CD14-positive monocyte (primary cell): ENCODE results near the gene SBF2. TPM values are rescaled to one million over a fixed set of nuclear protein-coding genes. Genes with fewer than 3 reads are reported as not detected.

Source experiments
- DNase-seq, 3 donors: peaks; one replicate each; pipeline ENCODE4 v3.0.0-alpha.2; 2011 to 2022
- H2AFZ ChIP-seq: 2 replicates; pipeline ENCODE4 v1.6.0; 2012; ENCODE audit warnings: mild to moderate bottlenecking, low read depth, low read length, inconsistent platforms; ENCODE audit not compliant: insufficient read depth, poor library complexity, severe bottlenecking
- H3K27ac ChIP-seq, 2 donors: 1 replicate in 1 of 2; 2 replicates in 1 of 2; pipeline ENCODE4 v1.5.1; 2012 to 2013; ENCODE audit warnings: low read length in 2 of 2, control low read depth in 1 of 2, inconsistent platforms in 1 of 2, low read depth in 1 of 2, mild to moderate bottlenecking in 1 of 2
- H3K27me3 ChIP-seq, 2 donors: one replicate each; pipeline versions ENCODE4 v1.6.0 to v1.6.1; 2011 to 2013; ENCODE audit warnings: low read length in 2 of 2; ENCODE audit not compliant: control insufficient read depth in 2 of 2, insufficient read depth in 2 of 2
- H3K36me3 ChIP-seq, 2 donors: replicated peaks in 1 of 2; 1 replicate in 1 of 2; 2 replicates in 1 of 2; pipeline versions ENCODE4 v1.5.1 to v1.6.1; 2012 to 2013; ENCODE audit warnings: low read length in 2 of 2, control low read depth in 1 of 2, inconsistent platforms in 1 of 2, mild to moderate bottlenecking in 1 of 2; ENCODE audit not compliant: insufficient read depth in 2 of 2, control insufficient read depth in 1 of 2
- H3K4me1 ChIP-seq, 2 donors: 1 replicate in 1 of 2; 2 replicates in 1 of 2; pipeline versions ENCODE4 v1.5.1 to v1.6.1; 2012 to 2013; ENCODE audit warnings: low read length in 2 of 2, control low read depth in 1 of 2, inconsistent platforms in 1 of 2, mild to moderate bottlenecking in 1 of 2, moderate library complexity in 1 of 2; ENCODE audit not compliant: insufficient read depth in 2 of 2, control insufficient read depth in 1 of 2
- H3K4me2 ChIP-seq: replicated peaks from 2 replicates; pipeline ENCODE3; 2012; ENCODE audit warnings: low read length, moderate library complexity, mild to moderate bottlenecking; ENCODE audit not compliant: poor library complexity, severe bottlenecking; ENCODE audit errors: extremely low read depth
- H3K4me3 ChIP-seq, 3 experiments: fragments of 200-600 bp in 1 of 3; sonication (generic) in 1 of 3; replicated peaks in 1 of 3; 1 replicate in 2 of 3; 2 replicates in 1 of 3; pipeline ENCODE4 v1.5.1; 2011 to 2013; ENCODE audit warnings: low read length in 3 of 3, mild to moderate bottlenecking in 3 of 3, control low read depth in 2 of 3, low read depth in 2 of 3, inconsistent platforms in 1 of 3, moderate library complexity in 1 of 3
- H3K79me2 ChIP-seq: 2 replicates; pipeline ENCODE4 v1.6.0; 2012; ENCODE audit warnings: mild to moderate bottlenecking, control low read depth, inconsistent platforms, low read length, moderate library complexity; ENCODE audit not compliant: insufficient read depth
- H3K9ac ChIP-seq: 2 replicates; pipeline ENCODE4 v1.6.0; 2017; ENCODE audit warnings: low read length, mild to moderate bottlenecking; ENCODE audit not compliant: insufficient read depth, poor library complexity, severe bottlenecking
- H3K9me3 ChIP-seq, 2 donors: replicated peaks in 1 of 2; 1 replicate in 1 of 2; 2 replicates in 1 of 2; pipeline versions ENCODE4 v1.5.1 to v1.6.1; 2012 to 2013; ENCODE audit warnings: low read length in 2 of 2, control low read depth in 1 of 2; ENCODE audit not compliant: control insufficient read depth in 1 of 2, insufficient read depth in 1 of 2
- H4K20me1 ChIP-seq: 2 replicates; pipeline ENCODE4 v1.6.0; 2012; ENCODE audit warnings: mild to moderate bottlenecking, low read length, control low read depth, moderate library complexity; ENCODE audit not compliant: insufficient read depth
- H3K27ac Mint-ChIP-seq, 7 donors: one replicate each; pipeline ENCODE4 v1.8.0; 2020; ENCODE audit warnings: mild to moderate bottlenecking in 7 of 7, mixed read lengths in 7 of 7, moderate library complexity in 6 of 7, inconsistent platforms in 2 of 7
- H3K27me3 Mint-ChIP-seq, 3 donors: one replicate each; pipeline ENCODE4 v1.8.0; 2021 to 2022; ENCODE audit warnings: low read depth in 3 of 3, mild to moderate bottlenecking in 3 of 3, mixed read lengths in 3 of 3, moderate library complexity in 3 of 3, inconsistent platforms in 1 of 3
- H3K36me3 Mint-ChIP-seq, 2 donors: one replicate each; pipeline ENCODE4 v1.8.0; 2020; ENCODE audit warnings: mixed read lengths in 2 of 2, inconsistent platforms in 1 of 2, mild to moderate bottlenecking in 1 of 2
- H3K4me1 Mint-ChIP-seq: one replicate; pipeline ENCODE4 v1.8.0; 2020; ENCODE audit warnings: mild to moderate bottlenecking, mixed read lengths
- H3K4me3 Mint-ChIP-seq, 2 donors: one replicate each; pipeline ENCODE4 v1.8.0; 2020; ENCODE audit warnings: mild to moderate bottlenecking in 2 of 2, mixed read lengths in 2 of 2, moderate library complexity in 1 of 2
- H3K9me3 Mint-ChIP-seq, 7 donors: one replicate each; pipeline ENCODE4 v1.8.0; 2020 to 2022; ENCODE audit warnings: mixed read lengths in 7 of 7, mild to moderate bottlenecking in 6 of 7, moderate library complexity in 6 of 7, inconsistent platforms in 2 of 7
- WGBS: methylation state at CpG from one replicate; pipeline ENCODE4 v1.1.5; 2013; ENCODE audit warnings: missing lambda C conversion rate; ENCODE audit not compliant: insufficient coverage; 5-methylcytosine and 5-hydroxymethylcytosine counted together
- intact Hi-C, 2 donors: fragments of 100-400 bp; cut with micrococcal nuclease; formaldehyde crosslinking; loops; one replicate each; pipeline versions ENCODE4 v1.15.0 to v1.15.1; 2023
- polyA plus RNA-seq, 3 donors: library from polyadenylated mRNA; depleted of rRNA in 1 of 3; unstranded in 2 of 3; stranded (reverse) in 1 of 3; fragments of 300-500 nt in 2 of 3; fragments of >200 nt in 1 of 3; fragmentation: Illumina TruSeq in 2 of 3; gene quantifications; 1 replicate in 2 of 3; 2 replicates in 1 of 3; pipeline ENCODE4 v1.2.3, GENCODE V29; 2012 to 2021
- TF ChIP-seq, protein P1 (sequence below): fragments of 200-600 bp; IDR thresholded peaks from one replicate; pipeline ENCODE4 v1.8.0; 2022; ENCODE audit warnings: antibody characterized with exemption, mild to moderate bottlenecking

The SBF2 gene
- polyA plus RNA-seq, 3 donors: 8.9 to 30.7 (median 16.4) TPM

DNA sequence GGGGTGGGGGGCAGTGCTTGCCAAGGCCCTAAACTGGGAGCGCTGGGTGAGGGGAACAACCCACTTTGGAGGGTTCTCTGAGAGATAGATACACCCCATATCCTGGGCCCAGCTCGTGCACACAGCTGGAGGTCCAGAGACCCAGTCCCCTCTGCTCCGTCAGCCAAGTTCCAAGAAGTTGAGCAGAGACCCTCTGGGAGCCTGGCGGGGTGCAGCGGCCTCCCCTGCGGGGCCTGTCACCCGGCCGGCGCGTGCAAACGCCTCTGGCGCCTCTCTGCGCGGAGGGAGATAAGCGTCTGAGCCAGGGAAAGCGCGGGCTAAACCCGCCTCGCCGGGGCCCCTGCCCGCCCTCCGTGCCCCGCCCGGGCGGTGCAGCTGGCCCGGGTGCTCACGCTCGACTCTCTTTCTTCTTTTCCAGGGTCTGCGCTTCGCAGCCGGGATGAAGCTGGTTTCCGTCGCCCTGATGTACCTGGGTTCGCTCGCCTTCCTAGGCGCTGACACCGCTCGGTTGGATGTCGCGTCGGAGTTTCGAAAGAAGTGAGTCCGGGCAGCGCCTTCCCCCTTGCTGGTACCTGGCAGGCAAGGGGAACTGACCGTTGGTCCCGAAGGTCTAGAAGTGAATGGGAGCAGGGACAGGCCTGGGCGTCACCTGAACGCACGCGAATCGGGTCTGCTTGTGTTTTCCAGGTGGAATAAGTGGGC is 11.4 kb upstream of the SBF2 start:
- Mint-ChIP-seq H3K27me3 (peaks cover 16 to 25% (median 23%) of the 10 kb centered on the region in 3 donors), H3K9me3 (peaks cover 0 to 16% (median 0%) of the 10 kb centered on the region in 7 donors), H3K27ac (peak overlapping the region; percentile 96 to 100 (median 99)), H3K36me3 (peaks cover 3 to 14% of the 10 kb centered on the region in 2 donors), H3K4me1 (peaks cover 43% of the 10 kb centered on the region), H3K4me3 (peak overlapping the region; percentile 96 to 99)
- peaks cover 49 to 53% of the 10 kb centered on the region in 2 donors for H3K4me1 ChIP-seq
- TF ChIP-seq, protein P1, sequence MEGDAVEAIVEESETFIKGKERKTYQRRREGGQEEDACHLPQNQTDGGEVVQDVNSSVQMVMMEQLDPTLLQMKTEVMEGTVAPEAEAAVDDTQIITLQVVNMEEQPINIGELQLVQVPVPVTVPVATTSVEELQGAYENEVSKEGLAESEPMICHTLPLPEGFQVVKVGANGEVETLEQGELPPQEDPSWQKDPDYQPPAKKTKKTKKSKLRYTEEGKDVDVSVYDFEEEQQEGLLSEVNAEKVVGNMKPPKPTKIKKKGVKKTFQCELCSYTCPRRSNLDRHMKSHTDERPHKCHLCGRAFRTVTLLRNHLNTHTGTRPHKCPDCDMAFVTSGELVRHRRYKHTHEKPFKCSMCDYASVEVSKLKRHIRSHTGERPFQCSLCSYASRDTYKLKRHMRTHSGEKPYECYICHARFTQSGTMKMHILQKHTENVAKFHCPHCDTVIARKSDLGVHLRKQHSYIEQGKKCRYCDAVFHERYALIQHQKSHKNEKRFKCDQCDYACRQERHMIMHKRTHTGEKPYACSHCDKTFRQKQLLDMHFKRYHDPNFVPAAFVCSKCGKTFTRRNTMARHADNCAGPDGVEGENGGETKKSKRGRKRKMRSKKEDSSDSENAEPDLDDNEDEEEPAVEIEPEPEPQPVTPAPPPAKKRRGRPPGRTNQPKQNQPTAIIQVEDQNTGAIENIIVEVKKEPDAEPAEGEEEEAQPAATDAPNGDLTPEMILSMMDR: no peak
- peak overlapping the region; percentile 91 to 100 for H3K27ac ChIP-seq
- peak overlapping the region; percentile 97 for H3K9ac ChIP-seq
- WGBS: under 1% methylated on average over 50 of the region's 51 CpGs
- H3K9me3 ChIP-seq: no peaks in the 10 kb centered on the region
- H3K27me3 ChIP-seq: peaks cover 0 to 16% of the 10 kb centered on the region in 2 donors
- H3K4me3 ChIP-seq: peak overlapping the region; percentile 79 to 97 (median 89)
- peaks cover 28% of the 10 kb centered on the region for H3K79me2 ChIP-seq
- intact Hi-C loops: loop anchor here (5.0 to 10.0 kb wide), 6 partner anchors 93 to 841 kb away; partner anchors contain the start of gene ZNF143 (in 1 of the 2)
- DNase-seq: peak in 2 of 3 donors; percentile 67 to 69
- peak overlapping the region; percentile 96 for H3K4me2 ChIP-seq
- peak overlapping the region; percentile 76 for H2AFZ ChIP-seq
- peaks cover 29% of the 10 kb centered on the region for H4K20me1 ChIP-seq
- H3K36me3 ChIP-seq: no peaks in the 10 kb centered on the region

- WGBS: under 1% methylated on average over 41 of the region's 48 CpGs
- peak within 1 kb of the TSS; percentile 97 for H3K9ac ChIP-seq
- H2AFZ ChIP-seq: peak within 1 kb of the TSS; percentile 76
- peaks cover 0 to 16% of the 10 kb centered on the region in 2 donors for H3K27me3 ChIP-seq
- peaks cover 32% of the 10 kb centered on the region for H3K79me2 ChIP-seq
- H3K4me1 ChIP-seq: peaks cover 49 to 53% of the 10 kb centered on the region in 2 donors
- intact Hi-C loops: loop anchor here (5.0 to 10.0 kb wide), 6 partner anchors 92 to 840 kb away; partner anchors contain the start of gene ZNF143 (in 1 of the 2)
- no peaks in the 10 kb centered on the region for H3K9me3 ChIP-seq
- H3K9me3 Mint-ChIP-seq: peaks cover 0 to 16% (median 0%) of the 10 kb centered on the region in 7 donors
- peak within 1 kb of the TSS; percentile 91 to 100 for H3K27ac ChIP-seq
- H3K27ac Mint-ChIP-seq: peak within 1 kb of the TSS; percentile 96 to 100 (median 99)
- peak within 1 kb of the TSS; percentile 79 to 97 (median 89) for H3K4me3 ChIP-seq
- H3K36me3 Mint-ChIP-seq: peaks cover 8 to 18% of the 10 kb centered on the region in 2 donors
- H3K27me3 Mint-ChIP-seq: peaks cover 16 to 25% (median 23%) of the 10 kb centered on the region in 3 donors
- peak within 1 kb of the TSS; percentile 96 to 99 for H3K4me3 Mint-ChIP-seq
- H3K4me2 ChIP-seq: peak within 1 kb of the TSS; percentile 96
- DNase-seq: peak; percentile 83 to 89 (median 88)
- TF ChIP-seq, protein P1: peak; percentile 76
- H4K20me1 ChIP-seq: peaks cover 29% of the 10 kb centered on the region
- H3K36me3 ChIP-seq: peaks cover 0 to 4% of the 10 kb centered on the region in 2 donors
- H3K4me1 Mint-ChIP-seq: peaks cover 43% of the 10 kb centered on the region
These were observed 10.7 kb upstream of the SBF2 start, which contains the start of gene ADM for GRCh38 chr11:10304495-10305261. Gene ADM (plus strand): TSS chr11:10305073. CDS start chr11:10305701, 628 bp downstream.
